ENCODE results near the gene PLD3. TPM values are rescaled to one million over a fixed set of nuclear protein-coding genes. Genes with fewer than 3 reads are reported as not detected.

Gene PLD3
- total RNA-seq, 3 donors from 2014 or later (not counting 1 experiment from before 2014, with no cell fraction given): 107 to 140 (median 109) TPM

GRCh38 chr19:40355975-40356680 is 7.6 kb downstream of the PLD3 start:
- intact Hi-C loops (cut with micrococcal nuclease): no loop called here
- no peak overlapping the region for H3K4me3 ChIP-seq (ENCODE audit: low read length)
- H3K36me3 ChIP-seq (ENCODE audit: control insufficient read depth, insufficient read depth, low read length): no peaks in the 10 kb centered on the region
- TF ChIP-seq CTCF (IDR thresholded peaks at IDR 0.05): no peak
- Mint-ChIP-seq H3K36me3 (no peaks in the 10 kb centered on the region), H3K27ac (peak overlapping the region in 1 of 2 donors; percentile 73), H3K4me3 (no peak overlapping the region), H3K27me3 (ENCODE audit: low read depth in 2 of 2) (no peaks in the 10 kb centered on the region), H3K4me1 (peaks cover 12 to 14% of the 10 kb centered on the region in 2 donors), H3K9me3 (no peaks in the 10 kb centered on the region)
- peaks cover 18% of the 10 kb centered on the region for H3K4me1 ChIP-seq (ENCODE audit: control insufficient read depth, insufficient read depth, low read length)
- WGBS (ENCODE audit: insufficient coverage): 74% methylated on average over 9 of the region's 9 CpGs
- ATAC-seq (no peak), DNase-seq (no peak)
- H3K9me3 ChIP-seq (ENCODE audit: control insufficient read depth, insufficient read depth, low read length): no peaks in the 10 kb centered on the region
- H3K27ac ChIP-seq (ENCODE audit: low read length): no peak overlapping the region
- H3K27me3 ChIP-seq (ENCODE audit: control insufficient read depth, insufficient read depth, low read length): no peaks in the 10 kb centered on the region

GRCh38 chr19:40356681-40357595 is 8.4 kb downstream of the PLD3 start:
- H3K27ac Mint-ChIP-seq: peak overlapping the region in 1 of 2 donors; percentile 73
- peaks cover 18% of the 10 kb centered on the region for H3K4me1 ChIP-seq (ENCODE audit: control insufficient read depth, insufficient read depth, low read length)
- H3K27ac ChIP-seq (ENCODE audit: low read length): no peak overlapping the region
- no peak overlapping the region for H3K4me3 Mint-ChIP-seq
- TF ChIP-seq CTCF (IDR thresholded peaks at IDR 0.05): no peak
- intact Hi-C loops (cut with micrococcal nuclease): no loop called here
- DNase-seq (no peak), ATAC-seq (no peak)
- no peaks in the 10 kb centered on the region for H3K27me3 Mint-ChIP-seq (ENCODE audit: low read depth in 2 of 2)
- H3K9me3 ChIP-seq (ENCODE audit: control insufficient read depth, insufficient read depth, low read length): no peaks in the 10 kb centered on the region
- 97% methylated on average over 6 of the region's 6 CpGs for WGBS (ENCODE audit: insufficient coverage)
- H3K36me3 Mint-ChIP-seq: no peaks in the 10 kb centered on the region
- no peaks in the 10 kb centered on the region for H3K27me3 ChIP-seq (ENCODE audit: control insufficient read depth, insufficient read depth, low read length)
- no peaks in the 10 kb centered on the region for H3K9me3 Mint-ChIP-seq
- peaks cover 7 to 18% of the 10 kb centered on the region in 2 donors for H3K4me1 Mint-ChIP-seq
- no peaks in the 10 kb centered on the region for H3K36me3 ChIP-seq (ENCODE audit: control insufficient read depth, insufficient read depth, low read length)
- no peak overlapping the region for H3K4me3 ChIP-seq (ENCODE audit: low read length)

- Histone ChIP-seq H3K36me3 (ENCODE audit: control insufficient read depth, insufficient read depth, low read length) (no peaks in the 10 kb centered on the region), H3K4me3 (ENCODE audit: low read length) (no peak overlapping the region), H3K4me1 (ENCODE audit: control insufficient read depth, insufficient read depth, low read length) (peaks cover 23% of the 10 kb centered on the region), H3K27ac (ENCODE audit: low read length) (no peak overlapping the region), H3K9me3 (ENCODE audit: control insufficient read depth, insufficient read depth, low read length) (no peaks in the 10 kb centered on the region), H3K27me3 (ENCODE audit: control insufficient read depth, insufficient read depth, low read length) (no peaks in the 10 kb centered on the region)
- Mint-ChIP-seq H3K4me1 (peaks cover 13 to 24% of the 10 kb centered on the region in 2 donors), H3K27ac (no peak overlapping the region), H3K27me3 (ENCODE audit: low read depth in 2 of 2) (no peaks in the 10 kb centered on the region), H3K9me3 (no peaks in the 10 kb centered on the region), H3K36me3 (no peaks in the 10 kb centered on the region), H3K4me3 (no peak overlapping the region)
- ATAC-seq (no peak), DNase-seq (no peak)
- intact Hi-C loops (cut with micrococcal nuclease): no loop called here
- TF ChIP-seq CTCF (IDR thresholded peaks at IDR 0.05): no peak
- 83% methylated on average over 3 of the region's 3 CpGs for WGBS (ENCODE audit: insufficient coverage)
These were observed 9.1 kb downstream of the PLD3 start for GRCh38 chr19:40357640-40358039.

Data from natural killer cell (primary cell).